ENCODE results near the gene BCL2L2. TPM values are rescaled to one million over a fixed set of nuclear protein-coding genes. Genes with fewer than 3 reads are reported as not detected.
A peak's percentile ranks its signal among the peaks of the same experiment; 100 is the strongest.

BCL2L2 gene
- total RNA-seq, 2 donors from 2014 or later: 17.5 to 26.3 TPM

- H3K27ac Mint-ChIP-seq: peak overlapping the region; percentile 85 to 95
- H3K4me1 Mint-ChIP-seq (ENCODE audit: low read depth in 2 of 2): peaks cover 20 to 23% of the 10 kb centered on the region in 2 donors
- peak overlapping the region; percentile 99 for H3K4me3 Mint-ChIP-seq
- H3K27me3 Mint-ChIP-seq: peaks cover 0 to 4% of the 10 kb centered on the region in 2 donors
- no peaks in the 10 kb centered on the region for H3K36me3 Mint-ChIP-seq
- H3K9me3 Mint-ChIP-seq: no peaks in the 10 kb centered on the region
- DNase-seq (ENCODE audit: low spot score): no peak
- no peak for ATAC-seq
These were observed 19.6 kb upstream of the BCL2L2 start for GRCh38 chr14:23286902-23287479.

DNA sequence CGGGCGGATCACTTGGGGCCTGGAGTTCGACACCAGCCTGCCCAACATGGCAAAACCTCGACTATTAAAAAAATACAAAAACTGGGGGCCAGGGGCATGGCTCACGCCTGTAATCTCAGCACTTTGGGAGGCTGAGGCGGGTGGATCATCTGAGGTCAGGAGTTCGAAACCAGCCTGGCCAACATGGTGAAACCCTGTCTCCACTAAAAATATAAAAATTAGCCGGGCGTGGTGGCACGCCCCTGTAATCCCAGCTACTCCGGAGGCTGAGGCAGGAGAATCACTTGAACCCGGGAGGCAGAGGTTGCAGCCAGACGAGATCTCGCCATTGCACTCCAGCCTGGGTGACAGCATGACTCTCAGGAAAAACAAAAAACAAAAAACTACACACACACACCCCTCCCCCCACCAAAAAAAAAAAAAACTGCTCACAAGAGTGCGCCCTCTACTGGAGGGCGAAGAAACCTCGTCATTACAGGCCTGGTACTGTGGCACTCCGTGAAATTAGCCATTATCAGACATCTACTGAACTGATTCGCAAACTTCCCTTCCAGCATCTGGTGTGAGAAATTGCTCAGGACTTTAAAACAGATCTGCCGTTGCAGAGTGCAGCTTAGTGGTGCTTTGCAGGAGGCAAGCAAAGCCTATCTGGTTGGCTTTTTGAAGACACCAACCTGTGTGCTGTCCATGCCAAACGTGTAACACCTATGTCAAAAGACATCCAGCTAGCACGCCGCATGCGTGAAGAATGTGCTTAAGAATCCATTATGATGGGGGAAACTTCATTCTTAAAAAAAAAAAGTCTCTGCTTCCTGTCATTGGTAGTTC lies 11.7 kb upstream of the BCL2L2 start:
- ATAC-seq (peak; percentile 80 to 83), DNase-seq (ENCODE audit: low spot score) (no peak)
- H3K36me3 Mint-ChIP-seq: no peaks in the 10 kb centered on the region
- H3K27ac Mint-ChIP-seq: peak overlapping the region in 1 of 2 donors; percentile 79
- peaks cover 0 to 4% of the 10 kb centered on the region in 2 donors for H3K27me3 Mint-ChIP-seq
- peaks cover 5 to 16% of the 10 kb centered on the region in 2 donors for H3K4me1 Mint-ChIP-seq (ENCODE audit: low read depth in 2 of 2)
- H3K9me3 Mint-ChIP-seq: no peaks in the 10 kb centered on the region
- no peak overlapping the region for H3K4me3 Mint-ChIP-seq

GRCh38 chr14:23296012-23296777 lies 10.4 kb upstream of the BCL2L2 start:
- Mint-ChIP-seq H3K27ac (peak overlapping the region in 1 of 2 donors; percentile 79), H3K9me3 (no peaks in the 10 kb centered on the region), H3K4me1 (ENCODE audit: low read depth in 2 of 2) (peaks cover 9 to 19% of the 10 kb centered on the region in 2 donors), H3K27me3 (peaks cover 0 to 4% of the 10 kb centered on the region in 2 donors), H3K36me3 (no peaks in the 10 kb centered on the region), H3K4me3 (no peak overlapping the region)
- ATAC-seq (no peak), DNase-seq (ENCODE audit: low spot score) (no peak)

GRCh38 chr14:23297096-23297495 lies 9.5 kb upstream of the BCL2L2 start:
- no peaks in the 10 kb centered on the region for H3K36me3 Mint-ChIP-seq
- no peaks in the 10 kb centered on the region for H3K27me3 Mint-ChIP-seq
- no peak for DNase-seq (ENCODE audit: low spot score)
- peaks cover 11 to 19% of the 10 kb centered on the region in 2 donors for H3K4me1 Mint-ChIP-seq (ENCODE audit: low read depth in 2 of 2)
- H3K27ac Mint-ChIP-seq: no peak overlapping the region
- ATAC-seq: no peak
- no peak overlapping the region for H3K4me3 Mint-ChIP-seq
- no peaks in the 10 kb centered on the region for H3K9me3 Mint-ChIP-seq

GRCh38 chr14:23297611-23298277 lies 8.9 kb upstream of the BCL2L2 start:
- no peak overlapping the region for H3K4me3 Mint-ChIP-seq
- DNase-seq (ENCODE audit: low spot score) (no peak), ATAC-seq (no peak)
- H3K9me3 Mint-ChIP-seq: no peaks in the 10 kb centered on the region
- H3K4me1 Mint-ChIP-seq (ENCODE audit: low read depth in 2 of 2): peaks cover 14 to 19% of the 10 kb centered on the region in 2 donors
- no peak overlapping the region for H3K27ac Mint-ChIP-seq
- no peaks in the 10 kb centered on the region for H3K27me3 Mint-ChIP-seq
- no peaks in the 10 kb centered on the region for H3K36me3 Mint-ChIP-seq

DNA sequence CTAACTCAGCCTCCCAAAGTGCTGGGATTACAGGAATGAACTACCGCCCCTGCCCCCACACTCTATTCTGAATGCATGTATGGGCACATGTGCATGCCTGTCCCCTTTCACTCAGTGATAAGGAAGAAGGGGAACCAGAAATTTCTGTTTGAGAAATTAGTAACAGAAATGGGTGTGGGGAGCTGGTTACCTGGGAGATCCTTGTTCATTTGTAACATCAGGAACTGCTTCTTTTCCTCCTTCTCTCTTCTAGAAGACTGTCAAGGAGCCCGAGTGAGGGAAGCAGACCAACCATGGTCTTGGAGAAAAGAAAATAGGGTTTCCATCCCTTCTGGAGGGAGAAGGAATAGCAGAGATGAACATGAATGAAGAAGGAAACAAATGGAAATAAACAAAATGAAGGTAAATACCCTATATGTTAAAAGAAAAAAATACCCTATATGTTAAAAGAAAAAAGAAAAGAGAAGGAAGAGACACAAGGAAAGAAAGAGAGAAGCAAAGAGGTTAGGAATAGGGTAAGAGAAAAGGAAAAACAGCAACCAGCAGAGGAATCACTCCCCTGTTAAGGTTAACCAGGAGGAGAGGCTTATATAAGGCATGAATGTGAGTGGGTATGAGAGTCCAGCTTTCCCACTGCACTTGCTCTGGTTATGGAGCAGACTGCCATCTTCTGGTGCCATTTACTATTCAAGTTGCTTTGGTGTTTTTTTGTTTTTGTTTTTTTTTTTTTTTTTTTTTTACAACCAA lies 7.2 kb upstream of the BCL2L2 start:
- peak overlapping the region; percentile 96 to 97 for H3K27ac Mint-ChIP-seq
- H3K4me1 Mint-ChIP-seq (ENCODE audit: low read depth in 2 of 2): peaks cover 19% of the 10 kb centered on the region in 2 donors
- no peaks in the 10 kb centered on the region for H3K9me3 Mint-ChIP-seq
- H3K4me3 Mint-ChIP-seq: peak overlapping the region; percentile 99
- DNase-seq (ENCODE audit: low spot score) (no peak), ATAC-seq (no peak)
- H3K27me3 Mint-ChIP-seq: no peaks in the 10 kb centered on the region
- H3K36me3 Mint-ChIP-seq: no peaks in the 10 kb centered on the region

GRCh38 chr14:23299986-23300686 lies 6.5 kb upstream of the BCL2L2 start:
- no peak for ATAC-seq
- Mint-ChIP-seq H3K4me3 (peak overlapping the region; percentile 99), H3K36me3 (no peaks in the 10 kb centered on the region), H3K4me1 (ENCODE audit: low read depth in 2 of 2) (peaks cover 16 to 20% of the 10 kb centered on the region in 2 donors), H3K9me3 (no peaks in the 10 kb centered on the region), H3K27ac (peak overlapping the region; percentile 96 to 97), H3K27me3 (no peaks in the 10 kb centered on the region)
- DNase-seq (ENCODE audit: low spot score): no peak

- Mint-ChIP-seq H3K4me1 (ENCODE audit: low read depth in 2 of 2) (peaks cover 14 to 23% of the 10 kb centered on the region in 2 donors), H3K27ac (peak overlapping the region; percentile 96 to 97), H3K9me3 (no peaks in the 10 kb centered on the region), H3K27me3 (no peaks in the 10 kb centered on the region), H3K4me3 (peak overlapping the region; percentile 99), H3K36me3 (no peaks in the 10 kb centered on the region)
- DNase-seq (ENCODE audit: low spot score) (no peak), ATAC-seq (no peak)
These were observed 5.9 kb upstream of the BCL2L2 start for GRCh38 chr14:23300687-23301223.

- Mint-ChIP-seq H3K4me3 (peak overlapping the region; percentile 99), H3K36me3 (no peaks in the 10 kb centered on the region), H3K9me3 (no peaks in the 10 kb centered on the region), H3K27me3 (no peaks in the 10 kb centered on the region), H3K27ac (peak overlapping the region; percentile 96 to 97), H3K4me1 (ENCODE audit: low read depth in 2 of 2) (peaks cover 19 to 25% of the 10 kb centered on the region in 2 donors)
- DNase-seq (ENCODE audit: low spot score): peak; percentile 99
- ATAC-seq: peak; percentile 90 to 91
These were observed 5.2 kb upstream of the BCL2L2 start for GRCh38 chr14:23301288-23301968.

- DNase-seq (ENCODE audit: low spot score) (no peak), ATAC-seq (peak; percentile 20 to 26)
- no peaks in the 10 kb centered on the region for H3K36me3 Mint-ChIP-seq
- H3K4me1 Mint-ChIP-seq (ENCODE audit: low read depth in 2 of 2): peaks cover 20 to 25% of the 10 kb centered on the region in 2 donors
- H3K27me3 Mint-ChIP-seq: no peaks in the 10 kb centered on the region
- H3K9me3 Mint-ChIP-seq: no peaks in the 10 kb centered on the region
- H3K4me3 Mint-ChIP-seq: peak overlapping the region; percentile 99
- H3K27ac Mint-ChIP-seq: peak overlapping the region; percentile 96 to 97
These were observed 4.7 kb upstream of the BCL2L2 start for GRCh38 chr14:23301969-23302289.

GRCh38 chr14:23302290-23303225 lies 4.1 kb upstream of the BCL2L2 start, which contains the start of gene PPP1R3E:
PPP1R3E (minus strand) TSS chr14:23302859; CDS start chr14:23302576, 283 bp downstream.
- peaks cover 26 to 31% of the 10 kb centered on the region in 2 donors for H3K4me1 Mint-ChIP-seq (ENCODE audit: low read depth in 2 of 2)
- peak within 1 kb of the TSS; percentile 99 for H3K4me3 Mint-ChIP-seq
- peak within 1 kb of the TSS; percentile 96 to 97 for H3K27ac Mint-ChIP-seq
- DNase-seq (ENCODE audit: low spot score): peak; percentile 81
- peak; percentile 45 to 48 for ATAC-seq
- no peaks in the 10 kb centered on the region for H3K9me3 Mint-ChIP-seq
- no peaks in the 10 kb centered on the region for H3K36me3 Mint-ChIP-seq
- no peaks in the 10 kb centered on the region for H3K27me3 Mint-ChIP-seq

All from natural killer cell treated with Interleukin-12 subunit alpha and Interleukin-12 subunit beta and Interleukin-15 and Interleukin-18, amount 100 ng/mL, for 72 hours (primary cell).